Measurements from ENCODE around the gene RAI14.
"Not testable (repeated sequence)": the region's sequence is repeated elsewhere in the genome, so short reads cannot be mapped to it uniquely, and the experiment has no call there.

Gene RAI14

GRCh38 chr5:34818717-34819116 lies 162.6 kb downstream of the RAI14 start:
- no peak for DNase-seq (ENCODE audit: low read depth, low spot score)

DNA sequence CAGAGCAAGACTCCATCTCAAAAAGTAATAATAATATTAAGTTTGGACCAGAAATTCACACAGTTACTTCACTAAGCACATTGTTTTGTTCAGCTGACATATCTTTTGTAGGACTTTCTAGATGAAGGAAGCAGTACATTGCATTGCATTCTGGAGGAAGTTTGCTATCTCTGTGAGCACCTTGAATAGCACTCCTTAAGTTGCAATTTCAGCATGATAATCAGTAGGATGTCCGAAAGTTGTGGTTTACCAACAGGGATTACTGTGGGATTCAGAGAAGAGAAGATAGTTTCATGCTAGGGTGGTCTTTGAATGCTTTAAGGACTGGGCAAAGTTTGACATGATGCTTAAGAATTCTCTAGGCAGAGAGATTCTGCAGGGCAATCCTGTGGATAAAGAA lies 164.5 kb downstream of the RAI14 start:
- no peak for DNase-seq (ENCODE audit: low read depth, low spot score)

- no peak for DNase-seq (ENCODE audit: low read depth, low spot score)
These were observed 167.0 kb downstream of the RAI14 start for GRCh38 chr5:34822956-34823715.

- DNase-seq (ENCODE audit: low read depth, low spot score): no peak
These were observed 170.2 kb downstream of the RAI14 start for GRCh38 chr5:34826347-34826746.

- no peak for DNase-seq (ENCODE audit: low read depth, low spot score)
These were observed 171.7 kb downstream of the RAI14 start for GRCh38 chr5:34827588-34828506.

GRCh38 chr5:34830827-34831226 lies 174.7 kb downstream of the RAI14 start:
- not testable (repeated sequence) for DNase-seq (ENCODE audit: low read depth, low spot score)

GRCh38 chr5:34831303-34831702 lies 175.2 kb downstream of the RAI14 start:
- DNase-seq (ENCODE audit: low read depth, low spot score): no peak

DNA sequence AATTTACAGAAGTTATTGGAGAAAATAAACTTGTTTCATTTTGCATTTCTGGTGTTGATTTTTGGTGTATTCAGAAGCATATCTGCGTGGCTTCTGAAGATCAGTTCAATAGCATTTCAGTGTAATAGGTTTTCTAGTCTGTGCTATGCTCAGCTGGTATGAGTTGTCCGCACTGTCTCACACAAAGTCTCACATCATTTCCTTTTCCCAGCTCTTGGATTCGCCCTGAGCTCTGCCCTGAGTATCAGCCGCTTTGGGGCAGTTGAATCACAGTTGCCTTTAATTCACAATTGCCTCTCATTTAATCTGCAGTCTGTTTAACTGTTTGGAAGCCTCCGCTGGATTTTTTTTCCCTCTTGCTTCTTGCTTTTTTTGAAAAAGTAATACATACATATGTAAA lies 176.4 kb downstream of the RAI14 start:
- no peak for DNase-seq (ENCODE audit: low read depth, low spot score)

DNA sequence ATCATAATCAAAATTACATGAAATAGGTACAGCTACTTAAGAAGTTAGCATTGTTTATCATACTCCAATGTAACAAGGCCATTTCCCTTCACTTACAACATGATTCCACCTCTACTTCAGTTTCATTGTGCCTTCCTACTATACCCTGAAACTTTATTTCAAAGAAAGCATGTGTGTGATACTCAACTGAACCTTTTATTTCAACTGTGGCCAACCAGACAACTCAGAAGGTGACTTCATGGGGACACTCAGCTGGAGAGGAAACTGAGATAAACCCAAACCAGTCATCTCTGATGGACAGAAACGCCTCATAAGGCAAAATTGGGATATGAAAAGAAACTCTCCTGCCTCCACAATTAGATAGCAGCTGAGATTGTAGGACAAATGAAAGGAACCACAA lies 177.0 kb downstream of the RAI14 start:
- DNase-seq (ENCODE audit: low read depth, low spot score): no peak

DNA sequence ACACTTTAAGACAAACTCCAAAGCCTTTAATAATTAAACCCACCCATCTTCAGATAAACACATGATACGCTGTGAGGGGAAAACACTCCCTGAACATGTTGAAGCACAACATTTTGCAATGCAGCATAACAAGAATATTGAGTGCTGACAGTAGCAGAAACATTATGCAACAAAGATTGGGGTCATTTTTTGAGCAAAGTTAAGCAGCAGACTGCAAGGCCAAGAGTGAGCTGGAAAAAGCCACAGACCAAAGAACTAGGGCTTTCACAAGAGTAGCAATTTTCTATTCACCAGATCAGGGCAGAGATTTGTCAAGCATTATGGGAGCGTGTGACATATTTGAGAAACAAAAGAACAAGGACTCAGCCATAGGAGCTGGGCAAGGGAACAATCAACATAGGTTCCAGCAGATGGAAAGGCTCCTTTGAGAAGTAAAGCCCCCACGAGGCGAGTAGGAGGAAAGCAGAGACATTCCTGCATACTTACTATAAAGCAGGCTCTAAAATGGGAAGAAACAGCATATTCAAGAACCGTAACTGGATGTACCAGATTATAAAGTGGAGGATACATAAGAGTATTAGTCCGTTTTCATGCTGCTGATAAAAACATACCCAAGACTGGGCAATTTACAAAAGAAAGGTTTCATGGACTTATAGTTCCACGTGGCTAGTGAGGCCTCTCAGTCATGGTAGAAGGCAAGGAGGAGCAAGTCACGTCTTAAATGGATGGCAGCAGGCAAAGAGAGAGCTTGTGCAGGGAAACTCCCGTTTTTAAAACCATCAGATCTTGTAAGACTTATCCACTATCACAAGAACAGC lies 178.1 kb downstream of the RAI14 start:
- DNase-seq (ENCODE audit: low read depth, low spot score): no peak

- DNase-seq (ENCODE audit: low read depth, low spot score): no peak
These were observed 178.6 kb downstream of the RAI14 start for GRCh38 chr5:34834794-34835089.

DNA sequence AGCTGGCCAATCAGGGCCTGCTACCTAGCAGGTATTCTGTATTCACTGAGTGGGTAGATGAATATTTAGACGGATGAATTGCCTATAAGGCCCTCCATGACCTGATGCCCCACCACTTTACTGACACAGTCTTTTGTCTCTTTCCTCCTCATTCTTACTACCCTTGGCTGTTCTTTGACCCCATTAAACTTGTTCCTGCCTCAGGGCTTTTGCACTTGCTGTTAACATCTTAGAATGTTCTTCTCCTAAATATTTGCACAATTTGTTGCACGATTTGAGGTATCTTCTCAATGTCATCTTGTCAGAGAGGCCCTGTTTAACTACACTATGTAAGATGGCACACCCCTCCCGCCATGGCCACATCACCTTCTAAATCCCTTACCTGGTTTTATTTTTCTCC lies 179.5 kb downstream of the RAI14 start:
- no peak for DNase-seq (ENCODE audit: low read depth, low spot score)

DNA sequence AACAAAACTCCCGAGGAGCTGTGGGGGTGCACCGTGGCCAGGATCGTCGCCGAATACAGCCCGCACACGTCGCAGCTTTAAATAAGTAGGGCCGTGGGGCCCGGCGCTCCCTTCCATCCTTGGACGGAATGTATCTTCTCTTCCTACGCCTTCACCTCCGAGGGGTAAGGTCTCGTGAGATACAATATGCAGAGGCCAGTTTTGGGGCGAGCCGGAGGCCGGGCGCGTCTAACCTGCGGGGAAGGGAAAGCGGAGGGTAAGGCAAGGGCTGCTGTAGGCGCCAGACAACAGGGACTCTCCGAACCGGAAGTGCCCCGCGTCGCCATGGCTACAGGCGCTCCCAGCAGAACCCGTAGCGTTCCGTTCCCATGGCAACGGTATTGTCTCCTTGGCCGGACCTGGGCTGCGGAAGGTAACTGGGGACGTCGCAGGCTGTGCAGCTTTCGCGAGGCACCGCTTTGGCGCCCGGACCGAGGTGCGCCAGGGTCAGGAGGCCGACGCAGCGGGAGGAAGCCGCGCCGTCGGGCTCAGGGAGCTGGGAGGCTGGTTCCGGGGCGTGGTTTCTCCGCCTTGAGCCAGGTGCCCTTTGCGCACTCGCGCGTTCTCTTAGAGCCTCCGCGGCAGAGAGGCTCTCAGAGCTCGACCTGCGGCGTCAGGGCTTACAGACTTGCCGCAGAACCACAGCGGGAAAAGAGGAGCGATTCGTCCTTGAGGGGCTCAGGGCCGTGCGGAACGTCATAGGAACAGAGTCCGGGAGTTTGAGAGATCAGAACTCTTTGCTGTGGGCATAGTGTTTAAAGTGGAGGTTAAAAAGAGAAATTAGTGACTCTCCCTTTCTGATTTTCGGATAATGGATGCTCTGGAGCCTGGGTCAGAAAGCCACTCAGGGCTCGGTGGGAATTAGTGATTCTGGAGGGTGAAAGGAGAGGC lies 182.9 kb downstream of the RAI14 start, which contains the start of gene TTC23L:
Gene TTC23L, plus strand, starts transcription at position 380 of the 930 bp plus-strand sequence. CDS start 1,508 bp downstream, outside the sequence.
- DNase-seq (ENCODE audit: low read depth, low spot score): peak; percentile 50

- no peak for DNase-seq (ENCODE audit: low read depth, low spot score)
These were observed 185.7 kb downstream of the RAI14 start for GRCh38 chr5:34841816-34842215.

DNA sequence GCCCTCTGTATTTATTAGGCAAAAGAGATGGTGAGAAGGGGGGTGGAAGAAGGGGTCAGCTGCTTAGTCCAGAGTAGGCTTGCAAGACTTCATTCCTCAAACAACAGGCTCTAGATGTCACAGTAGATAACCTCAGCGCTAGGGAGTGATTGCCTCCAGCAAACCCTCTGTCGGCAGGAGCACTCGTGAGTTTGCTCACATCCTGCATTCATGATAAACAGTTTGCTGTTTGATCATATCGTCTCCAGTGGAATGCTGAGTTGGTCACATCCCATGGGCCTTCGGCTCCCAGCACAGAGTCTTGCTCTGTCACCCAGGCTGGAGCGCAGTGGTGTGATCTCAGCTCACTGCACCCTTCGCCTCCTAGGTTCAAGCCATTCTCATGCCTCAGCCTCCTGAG lies 186.4 kb downstream of the RAI14 start:
- no peak for DNase-seq (ENCODE audit: low read depth, low spot score)

DNA sequence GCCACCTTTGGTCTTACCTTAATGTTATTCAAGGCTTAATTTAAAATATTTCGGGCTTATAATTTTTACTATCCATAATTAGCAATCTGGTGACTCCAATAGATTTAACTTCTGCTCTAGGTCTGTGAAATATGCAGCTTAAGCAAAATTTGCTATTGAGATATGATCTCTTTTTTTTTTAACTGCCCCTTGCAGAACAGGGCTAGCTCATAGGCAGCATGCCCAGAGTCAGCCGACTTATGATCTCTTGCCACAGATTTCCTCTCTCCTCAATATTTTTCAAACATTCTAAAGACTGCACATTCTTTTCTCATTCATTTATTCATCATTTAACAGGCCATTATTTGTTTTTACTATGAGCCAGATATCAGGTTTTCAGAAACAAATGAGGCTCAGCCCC lies 187.4 kb downstream of the RAI14 start:
- no peak for DNase-seq (ENCODE audit: low read depth, low spot score)

- DNase-seq (ENCODE audit: low read depth, low spot score): no peak
These were observed 188.0 kb downstream of the RAI14 start for GRCh38 chr5:34844106-34844505.

DNA sequence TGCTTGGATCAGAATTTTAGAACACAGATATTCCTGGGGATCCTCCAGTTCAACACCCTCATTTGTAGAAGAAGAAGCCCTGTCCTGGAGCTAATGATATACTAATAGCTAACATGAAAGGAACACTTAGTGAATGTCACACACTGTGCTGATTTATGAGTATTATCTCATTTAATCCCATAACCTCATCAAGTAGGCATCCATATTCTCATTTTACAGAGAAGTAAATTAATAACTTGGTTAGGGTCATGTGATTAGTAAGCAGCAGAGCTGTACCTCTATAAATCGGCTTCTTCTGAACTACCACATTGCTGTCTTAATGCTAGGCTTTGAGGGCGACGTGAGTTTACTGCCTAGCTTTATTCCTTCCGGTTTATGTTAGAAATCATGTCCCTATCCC lies 188.9 kb downstream of the RAI14 start:
- no peak for DNase-seq (ENCODE audit: low read depth, low spot score)

GRCh38 chr5:34847056-34847455 lies 190.9 kb downstream of the RAI14 start:
- no peak for DNase-seq (ENCODE audit: low read depth, low spot score)

DNA sequence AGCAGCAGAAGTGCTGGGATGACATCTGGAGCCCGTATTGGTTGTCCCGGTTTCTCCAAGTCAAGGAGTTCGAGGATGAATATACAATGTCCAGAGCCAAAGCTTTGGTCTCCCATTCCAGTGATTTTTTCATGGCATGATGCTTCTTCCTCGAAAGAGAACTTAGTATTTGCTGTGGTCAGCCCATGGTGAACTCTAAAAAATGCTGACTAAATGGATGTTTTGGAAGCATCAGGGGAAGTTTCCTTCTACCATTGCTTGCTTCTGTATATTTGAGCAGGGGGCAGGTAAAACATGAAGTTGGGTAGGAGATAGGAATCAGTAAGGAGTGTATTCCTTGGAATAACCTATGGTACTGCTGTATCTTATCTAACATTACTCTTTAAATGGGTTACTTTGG lies 191.4 kb downstream of the RAI14 start:
- DNase-seq (ENCODE audit: low read depth, low spot score): no peak

DNA sequence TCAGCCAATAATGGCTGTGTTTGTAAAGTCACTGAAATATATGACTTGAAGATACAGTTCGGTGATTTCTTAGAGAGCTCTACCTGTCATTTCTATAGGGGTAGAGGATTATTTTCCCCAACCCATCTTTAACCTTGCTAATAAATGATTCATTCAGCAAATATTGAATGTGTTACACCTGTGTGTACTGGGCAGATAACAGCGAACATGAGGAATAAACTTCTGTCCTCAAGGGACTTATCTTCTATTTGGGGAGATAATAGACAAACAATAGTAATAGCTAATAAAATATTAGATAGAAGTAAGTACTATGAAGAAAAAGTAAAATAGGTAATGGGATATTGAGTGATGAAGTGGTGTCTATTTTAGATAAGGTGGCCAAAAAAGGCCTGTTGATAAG lies 192.1 kb downstream of the RAI14 start:
- no peak for DNase-seq (ENCODE audit: low read depth, low spot score)

All from brain pericyte (primary cell).